Thyroid gland (tissue), 4 donors: ENCODE results near the gene RTBDN.

Experiments used
- POLR2A ChIP-seq, 2 donors: fragments of 450-650 bp; IDR thresholded peaks; one replicate each; pipeline ENCODE4 v1.6.1; 2017; ENCODE audit warnings: antibody characterized with exemption in 2 of 2, mild to moderate bottlenecking in 2 of 2, moderate library complexity in 1 of 2
- TF ChIP-seq, protein P1 (sequence below), 6 experiments: fragments of 200-600 bp in 3 of 6; fragments of 450-650 bp in 3 of 6; sonication (generic) in 3 of 6; IDR thresholded peaks; one replicate each; pipeline ENCODE4 v1.5.1; 2016 to 2019; ENCODE audit warnings: antibody characterized with exemption in 6 of 6, mild to moderate bottlenecking in 2 of 6, inconsistent platforms in 1 of 6, moderate library complexity in 1 of 6

- TF ChIP-seq, protein P1, sequence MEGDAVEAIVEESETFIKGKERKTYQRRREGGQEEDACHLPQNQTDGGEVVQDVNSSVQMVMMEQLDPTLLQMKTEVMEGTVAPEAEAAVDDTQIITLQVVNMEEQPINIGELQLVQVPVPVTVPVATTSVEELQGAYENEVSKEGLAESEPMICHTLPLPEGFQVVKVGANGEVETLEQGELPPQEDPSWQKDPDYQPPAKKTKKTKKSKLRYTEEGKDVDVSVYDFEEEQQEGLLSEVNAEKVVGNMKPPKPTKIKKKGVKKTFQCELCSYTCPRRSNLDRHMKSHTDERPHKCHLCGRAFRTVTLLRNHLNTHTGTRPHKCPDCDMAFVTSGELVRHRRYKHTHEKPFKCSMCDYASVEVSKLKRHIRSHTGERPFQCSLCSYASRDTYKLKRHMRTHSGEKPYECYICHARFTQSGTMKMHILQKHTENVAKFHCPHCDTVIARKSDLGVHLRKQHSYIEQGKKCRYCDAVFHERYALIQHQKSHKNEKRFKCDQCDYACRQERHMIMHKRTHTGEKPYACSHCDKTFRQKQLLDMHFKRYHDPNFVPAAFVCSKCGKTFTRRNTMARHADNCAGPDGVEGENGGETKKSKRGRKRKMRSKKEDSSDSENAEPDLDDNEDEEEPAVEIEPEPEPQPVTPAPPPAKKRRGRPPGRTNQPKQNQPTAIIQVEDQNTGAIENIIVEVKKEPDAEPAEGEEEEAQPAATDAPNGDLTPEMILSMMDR (IDR thresholded peaks at IDR 0.05), result no peak
- no peak for TF ChIP-seq POLR2A (IDR thresholded peaks at IDR 0.05)
These were observed 30.6 kb upstream of the RTBDN start for GRCh38 chr19:12864721-12865715.
